CD4-positive, alpha-beta T cell (primary cell): ENCODE measurements around the gene CCR2. TPM values are rescaled to one million over a fixed set of nuclear protein-coding genes. Genes with fewer than 3 reads are reported as not detected.

Source experiments
- ATAC-seq: fragments of 200-7000 bp; cut with Tn5 transposase; one replicate; pipeline ENCODE4 v1.10.0; 2022; ENCODE audit warnings: mild to moderate bottlenecking; ENCODE audit not compliant: poor library complexity
- CTCF ChIA-PET: fragments of 350-600 bp; sonication (Branson Sonifier 250); formaldehyde crosslinking; loops from one replicate; lab custom pipeline; 2021; ENCODE audit warnings: antibody characterized with exemption, inconsistent platforms; lab: Charles Lee
- POLR2A ChIA-PET: fragments of 350-600 bp; sonication (Branson Sonifier 250); formaldehyde crosslinking; loops from one replicate; lab custom pipeline; 2021; ENCODE audit warnings: antibody characterized with exemption, inconsistent platforms; lab: Charles Lee
- DNase-seq, 14 experiments: peaks; one replicate each; pipeline ENCODE4 v3.0.0-alpha.2; 2013 to 2020; ENCODE audit warnings: mixed read lengths in 2 of 14
- H3K27ac ChIP-seq, 2 donors: one replicate each; pipeline versions ENCODE4 v1.5.1 to v1.7.0; 2013; ENCODE audit warnings: low read length in 2 of 2, low read depth in 1 of 2, mild to moderate bottlenecking in 1 of 2
- H3K27me3 ChIP-seq, 2 experiments: 1 replicate in 1 of 2; 2 replicates in 1 of 2; pipeline versions ENCODE4 v1.6.1 to v1.7.0; 2013; ENCODE audit warnings: low read length in 2 of 2, control low read depth in 1 of 2, mild to moderate bottlenecking in 1 of 2, moderate library complexity in 1 of 2; ENCODE audit not compliant: insufficient read depth in 2 of 2, control insufficient read depth in 1 of 2
- H3K36me3 ChIP-seq: one replicate; pipeline ENCODE4 v1.6.1; 2013; ENCODE audit warnings: low read length, control low read depth; ENCODE audit not compliant: insufficient read depth
- H3K4me1 ChIP-seq: one replicate; pipeline ENCODE4 v1.6.1; 2013; ENCODE audit warnings: low read length, control low read depth; ENCODE audit not compliant: insufficient read depth
- H3K4me3 ChIP-seq: one replicate; pipeline ENCODE4 v1.5.1; 2013; ENCODE audit warnings: mild to moderate bottlenecking, low read length, moderate library complexity
- H3K9me3 ChIP-seq, 2 experiments: 1 replicate in 1 of 2; 2 replicates in 1 of 2; pipeline versions ENCODE4 v1.6.1 to v1.7.0; 2013; ENCODE audit warnings: low read length in 2 of 2, mild to moderate bottlenecking in 2 of 2, control low read depth in 1 of 2, moderate library complexity in 1 of 2; ENCODE audit not compliant: control insufficient read depth in 1 of 2, insufficient read depth in 1 of 2
- H3K27ac Mint-ChIP-seq: one replicate; pipeline ENCODE4 v1.8.0; 2020; ENCODE audit warnings: mixed read lengths
- H3K27me3 Mint-ChIP-seq: one replicate; pipeline ENCODE4 v1.8.0; 2021; ENCODE audit warnings: mixed read lengths
- H3K36me3 Mint-ChIP-seq: one replicate; pipeline ENCODE4 v1.8.0; 2021; ENCODE audit warnings: low read depth, mixed read lengths
- H3K4me1 Mint-ChIP-seq: one replicate; pipeline ENCODE4 v1.8.0; 2021; ENCODE audit warnings: low read depth, mixed read lengths
- H3K4me3 Mint-ChIP-seq: one replicate; pipeline ENCODE4 v1.8.0; 2020; ENCODE audit warnings: mild to moderate bottlenecking, mixed read lengths
- H3K9me3 Mint-ChIP-seq: one replicate; pipeline ENCODE4 v1.8.0; 2020; ENCODE audit warnings: mixed read lengths
- intact Hi-C, 2 experiments: fragments of 100-400 bp; cut with DNase I in 1 of 2; cut with micrococcal nuclease in 1 of 2; formaldehyde crosslinking; loops; one replicate each; pipeline versions ENCODE4 v1.15.1 to v1.9.0; 2023 to 2025; cut with DNase I, micrococcal nuclease
- total RNA-seq, 174 experiments: library from RNA in 2 of 174; stranded (reverse) in 2 of 174; gene quantifications; one replicate each; pipeline ENCODE4 v1.2.3 and lab custom pipeline; 2021 to 2026
- TF ChIP-seq, protein P1 (sequence below): fragments of 200-600 bp; IDR thresholded peaks from one replicate; pipeline ENCODE4 v1.8.0; 2022; ENCODE audit warnings: antibody characterized with exemption, mild to moderate bottlenecking

The CCR2 gene
- total RNA-seq, 2 experiments from 2014 or later, result 0.99 to 1.0 TPM

DNA sequence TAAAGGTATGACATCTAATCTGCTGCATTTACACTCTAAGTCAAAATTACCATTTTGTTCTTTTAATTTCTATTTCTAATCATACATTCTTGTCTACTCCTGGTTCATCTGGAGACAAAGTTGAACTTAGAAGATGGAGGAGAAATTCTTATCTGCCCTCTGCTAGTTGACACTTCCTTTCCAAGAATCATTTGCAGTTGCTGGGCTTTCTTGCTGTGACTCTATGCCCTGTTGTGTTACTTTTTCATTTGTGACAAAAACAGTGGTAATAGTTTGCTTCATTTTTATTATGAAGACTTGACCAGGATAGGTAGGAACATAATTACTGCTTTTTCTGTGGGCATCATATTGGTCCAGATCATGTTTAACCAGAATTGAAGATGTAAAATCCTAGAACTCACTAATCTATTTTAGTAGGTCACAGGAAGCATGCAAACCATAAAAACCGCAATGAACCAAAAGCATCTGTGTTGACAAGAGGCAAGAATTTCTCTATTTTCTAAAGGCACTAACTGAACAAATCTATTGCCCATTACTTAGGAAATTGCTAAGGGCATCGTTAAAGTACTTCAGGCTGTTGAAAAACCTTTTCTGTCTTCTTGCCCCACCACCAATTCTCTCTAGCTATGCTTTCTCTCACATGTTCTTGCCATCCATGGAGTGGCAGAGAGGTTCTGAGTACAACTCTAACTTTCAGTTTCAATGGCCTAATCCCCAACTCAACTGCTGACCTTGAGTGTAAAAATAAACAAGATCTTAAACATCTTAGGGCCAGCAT lies 4.2 kb upstream of the CCR2 start:
- Histone ChIP-seq H3K27me3 (no peaks in the 10 kb centered on the region), H3K4me3 (no peak overlapping the region), H3K9me3 (no peaks in the 10 kb centered on the region), H3K4me1 (peaks cover 47% of the 10 kb centered on the region), H3K36me3 (no peaks in the 10 kb centered on the region), H3K27ac (peak overlapping the region; percentile 8 to 27)
- H3K36me3 Mint-ChIP-seq, result no peaks in the 10 kb centered on the region
- H3K9me3 Mint-ChIP-seq, result no peaks in the 10 kb centered on the region
- peak overlapping the region; percentile 13 for H3K27ac Mint-ChIP-seq
- ChIA-PET POLR2A (interaction anchor here (0.9 to 1.8 kb wide), 3 partner anchors 18 to 21 kb away, joined by 3 to 7 read pairs (median 3); partner anchors contain the start of gene CCR5), CTCF (interaction anchor here (1.0 to 1.7 kb wide), 3 partner anchors 19 to 55 kb away, joined by 3 read pairs; no protein-coding TSS in a partner anchor)
- DNase-seq (peak in 3 of 14 experiments; percentile 56 to 75 (median 56)), ATAC-seq (no peak)
- H3K27me3 Mint-ChIP-seq, result no peaks in the 10 kb centered on the region
- H3K4me3 Mint-ChIP-seq, result peak overlapping the region; percentile 3
- intact Hi-C loops, result no loop called here
- TF ChIP-seq, protein P1, sequence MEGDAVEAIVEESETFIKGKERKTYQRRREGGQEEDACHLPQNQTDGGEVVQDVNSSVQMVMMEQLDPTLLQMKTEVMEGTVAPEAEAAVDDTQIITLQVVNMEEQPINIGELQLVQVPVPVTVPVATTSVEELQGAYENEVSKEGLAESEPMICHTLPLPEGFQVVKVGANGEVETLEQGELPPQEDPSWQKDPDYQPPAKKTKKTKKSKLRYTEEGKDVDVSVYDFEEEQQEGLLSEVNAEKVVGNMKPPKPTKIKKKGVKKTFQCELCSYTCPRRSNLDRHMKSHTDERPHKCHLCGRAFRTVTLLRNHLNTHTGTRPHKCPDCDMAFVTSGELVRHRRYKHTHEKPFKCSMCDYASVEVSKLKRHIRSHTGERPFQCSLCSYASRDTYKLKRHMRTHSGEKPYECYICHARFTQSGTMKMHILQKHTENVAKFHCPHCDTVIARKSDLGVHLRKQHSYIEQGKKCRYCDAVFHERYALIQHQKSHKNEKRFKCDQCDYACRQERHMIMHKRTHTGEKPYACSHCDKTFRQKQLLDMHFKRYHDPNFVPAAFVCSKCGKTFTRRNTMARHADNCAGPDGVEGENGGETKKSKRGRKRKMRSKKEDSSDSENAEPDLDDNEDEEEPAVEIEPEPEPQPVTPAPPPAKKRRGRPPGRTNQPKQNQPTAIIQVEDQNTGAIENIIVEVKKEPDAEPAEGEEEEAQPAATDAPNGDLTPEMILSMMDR, result no peak
- peaks cover 68% of the 10 kb centered on the region for H3K4me1 Mint-ChIP-seq

DNA sequence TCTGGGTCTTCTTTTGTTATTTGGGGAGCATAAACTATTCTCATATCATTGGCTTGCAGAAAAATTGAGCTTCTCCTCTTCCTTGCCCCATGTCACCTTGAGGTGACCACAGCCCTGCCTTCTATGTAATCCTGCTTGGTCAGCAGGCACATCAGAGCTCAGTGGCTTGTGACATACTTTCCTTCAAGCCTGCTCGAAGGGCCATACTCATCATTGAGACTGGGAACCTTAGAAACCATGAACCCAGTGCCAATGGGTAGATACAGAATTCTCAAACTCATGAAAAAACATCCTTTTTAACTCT lies 3.7 kb upstream of the CCR2 start:
- POLR2A ChIA-PET, result interaction anchor here (0.9 to 1.8 kb wide), 3 partner anchors 18 to 20 kb away, joined by 3 to 7 read pairs (median 3); partner anchors contain the start of gene CCR5
- Mint-ChIP-seq H3K9me3 (no peaks in the 10 kb centered on the region), H3K4me3 (no peak overlapping the region), H3K27ac (no peak overlapping the region), H3K4me1 (peaks cover 71% of the 10 kb centered on the region), H3K27me3 (no peaks in the 10 kb centered on the region), H3K36me3 (no peaks in the 10 kb centered on the region)
- CTCF ChIA-PET, result interaction anchor here (1.0 to 1.7 kb wide), 3 partner anchors 18 to 55 kb away, joined by 3 to 4 read pairs (median 3); no protein-coding TSS in a partner anchor
- H3K27ac ChIP-seq, result peak overlapping the region in 1 of 2 donors; percentile 2
- no peaks in the 10 kb centered on the region for H3K9me3 ChIP-seq
- DNase-seq (no peak), ATAC-seq (no peak)
- H3K27me3 ChIP-seq, result no peaks in the 10 kb centered on the region
- H3K36me3 ChIP-seq, result no peaks in the 10 kb centered on the region
- intact Hi-C loops, result no loop called here
- TF ChIP-seq, protein P1, result no peak
- H3K4me1 ChIP-seq, result peaks cover 47% of the 10 kb centered on the region
- no peak overlapping the region for H3K4me3 ChIP-seq

DNA sequence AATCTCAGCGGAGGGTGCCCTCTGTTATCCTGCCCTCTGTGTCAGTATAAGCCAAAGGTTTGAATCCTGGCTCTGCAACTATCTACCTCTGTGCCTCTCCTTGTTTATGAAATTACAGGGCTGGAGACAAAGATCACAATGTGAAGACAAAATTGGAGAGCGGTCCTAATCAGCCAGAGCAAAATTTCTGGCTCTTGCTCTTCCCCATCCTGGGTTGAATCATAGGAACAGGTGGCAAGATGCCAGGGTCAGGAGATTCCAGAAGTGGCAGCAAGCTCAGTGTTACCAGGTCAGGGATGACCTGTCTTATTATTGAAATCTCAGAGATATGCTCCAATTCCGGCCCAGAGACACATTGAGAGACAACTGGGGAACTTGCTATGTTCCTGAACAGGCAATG lies 2.3 kb upstream of the CCR2 start:
- H3K4me3 ChIP-seq, result no peak overlapping the region
- H3K27me3 ChIP-seq, result no peaks in the 10 kb centered on the region
- no peak for ATAC-seq
- H3K4me1 ChIP-seq, result peaks cover 56% of the 10 kb centered on the region
- H3K36me3 ChIP-seq, result no peaks in the 10 kb centered on the region
- H3K27ac ChIP-seq, result peak overlapping the region in 1 of 2 donors; percentile 1
- intact Hi-C loops, result no loop called here
- Mint-ChIP-seq H3K4me3 (no peak overlapping the region), H3K4me1 (peaks cover 73% of the 10 kb centered on the region), H3K27me3 (no peaks in the 10 kb centered on the region), H3K9me3 (no peaks in the 10 kb centered on the region), H3K27ac (no peak overlapping the region), H3K36me3 (no peaks in the 10 kb centered on the region)
- CTCF ChIA-PET, result interaction anchor here (1.4 to 2.0 kb wide), 3 partner anchors 17 to 273 kb away, joined by 3 to 7 read pairs (median 7); no protein-coding TSS in a partner anchor
- DNase-seq, result no peak
- H3K9me3 ChIP-seq, result no peaks in the 10 kb centered on the region
- POLR2A ChIA-PET, result no interaction called here
- TF ChIP-seq, protein P1, result no peak
